ENCODE results near the gene CLEC4F. TPM values are rescaled to one million over a fixed set of nuclear protein-coding genes. Genes with fewer than 3 reads are reported as not detected.

The CLEC4F gene
- total RNA-seq, 1 donor from 2014 or later = 0.18 TPM

Other genes starting within 250 kb of the CLEC4F start
- 0.47 and 0.68 TPM in 2 replicates for gene ADD2, start 52.4 kb downstream of the CLEC4F start, total RNA-seq
- not detected in 2 replicates for gene FIGLA, start 30.0 kb downstream of the CLEC4F start, total RNA-seq
- not detected in 2 replicates for gene CD207, start 15.2 kb upstream of the CLEC4F start, total RNA-seq
- 0.48 and 0.53 TPM in 2 replicates for gene VAX2, start 80.0 kb upstream of the CLEC4F start, total RNA-seq
- not detected in 2 replicates for gene ATP6V1B1, start 115.3 kb upstream of the CLEC4F start, total RNA-seq
- 0.34 and 0.53 TPM in 2 replicates for gene ANKRD53, start 158.0 kb upstream of the CLEC4F start, total RNA-seq
- gene TEX261, start 174.3 kb upstream of the CLEC4F start, total RNA-seq = 43.7 and 50.2 TPM in 2 replicates
- 158 and 219 TPM in 2 replicates for gene NAGK, start 248.0 kb upstream of the CLEC4F start, total RNA-seq